Fibroblast of gingiva (primary cell): ENCODE data around the gene CBY3.
"Not testable (repeated sequence)": the region's sequence is repeated elsewhere in the genome, so short reads cannot be mapped to it uniquely, and the experiment has no call there.

Source experiments
- DNase-seq: peaks from one replicate; pipeline ENCODE4 v3.0.0-alpha.2; 2011; ENCODE audit warnings: low read depth

Gene CBY3

DNA sequence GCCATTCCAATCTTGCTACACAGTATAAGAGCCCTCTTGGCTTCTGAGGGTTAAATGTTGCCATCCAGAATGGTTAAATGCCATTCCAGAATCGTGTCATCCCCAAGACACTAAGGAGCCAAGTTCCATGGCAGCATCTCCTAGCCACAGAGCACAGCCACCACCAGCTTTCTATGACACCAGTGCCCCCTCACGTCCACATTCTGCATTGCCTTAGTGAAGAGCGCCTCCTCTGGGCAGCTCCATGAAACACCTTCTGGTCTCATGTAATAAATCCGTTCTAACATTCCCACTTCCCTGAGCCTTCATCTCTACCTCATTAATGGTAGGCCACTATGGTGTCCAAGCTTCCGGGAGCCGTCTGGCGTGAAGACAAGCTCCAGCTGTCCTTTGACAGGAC lies 12.4 kb downstream of the CBY3 start:
- peak; percentile 36 for DNase-seq

DNA sequence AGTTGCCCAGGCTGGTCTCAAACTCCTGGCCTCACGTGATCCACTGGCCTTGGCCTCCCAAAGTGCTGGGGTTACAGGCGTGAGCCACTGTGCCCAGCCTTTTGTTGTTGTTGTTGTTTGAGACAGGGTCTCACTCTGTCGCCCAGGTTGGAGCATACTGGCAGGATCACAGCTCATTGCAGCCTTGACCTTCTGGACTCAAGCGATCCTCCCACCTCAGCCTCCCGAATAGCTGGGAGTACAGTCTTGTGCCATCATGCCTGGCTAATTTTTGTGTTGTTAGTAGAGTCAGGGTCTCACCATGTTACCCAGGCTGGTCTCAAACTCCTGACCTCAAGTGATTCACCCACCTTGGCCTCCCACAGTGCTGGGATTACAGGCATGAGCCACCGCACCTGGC lies 19.2 kb downstream of the CBY3 start:
- not testable (repeated sequence) for DNase-seq

DNA sequence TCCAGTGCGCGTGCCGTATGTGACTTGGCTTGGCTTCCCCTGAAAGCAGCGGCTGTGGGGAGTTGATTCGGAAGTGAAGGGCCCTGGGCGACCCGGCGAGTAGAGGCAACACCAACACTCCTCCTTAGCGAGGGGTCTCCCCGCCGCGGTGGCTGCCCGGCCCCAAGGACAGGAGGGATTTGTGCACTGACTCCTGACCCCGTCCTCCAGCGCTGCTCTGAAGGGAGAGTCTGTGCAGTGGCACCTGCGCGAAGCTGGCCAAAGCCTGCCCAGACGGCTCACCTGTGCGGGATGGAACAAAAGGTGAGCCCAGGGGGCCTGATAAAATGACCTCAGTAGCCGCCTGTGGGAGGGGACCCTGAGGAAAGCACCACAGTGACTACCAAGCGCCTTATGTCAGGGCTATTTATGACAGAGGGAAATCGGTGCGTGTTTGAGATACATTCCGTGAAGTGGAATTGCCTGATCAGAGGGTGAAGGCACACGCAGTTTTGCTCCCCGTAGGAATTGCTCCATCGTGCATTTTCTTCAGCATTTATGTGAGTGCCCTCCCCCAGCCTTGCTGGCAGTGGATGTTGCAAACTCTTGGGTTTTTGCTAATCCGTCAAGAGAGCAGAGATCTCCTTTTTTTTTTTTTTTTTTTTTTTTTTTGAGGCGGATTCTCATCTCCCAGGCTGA lies 22.5 kb downstream of the CBY3 start:
- peak; percentile 57 for DNase-seq

DNA sequence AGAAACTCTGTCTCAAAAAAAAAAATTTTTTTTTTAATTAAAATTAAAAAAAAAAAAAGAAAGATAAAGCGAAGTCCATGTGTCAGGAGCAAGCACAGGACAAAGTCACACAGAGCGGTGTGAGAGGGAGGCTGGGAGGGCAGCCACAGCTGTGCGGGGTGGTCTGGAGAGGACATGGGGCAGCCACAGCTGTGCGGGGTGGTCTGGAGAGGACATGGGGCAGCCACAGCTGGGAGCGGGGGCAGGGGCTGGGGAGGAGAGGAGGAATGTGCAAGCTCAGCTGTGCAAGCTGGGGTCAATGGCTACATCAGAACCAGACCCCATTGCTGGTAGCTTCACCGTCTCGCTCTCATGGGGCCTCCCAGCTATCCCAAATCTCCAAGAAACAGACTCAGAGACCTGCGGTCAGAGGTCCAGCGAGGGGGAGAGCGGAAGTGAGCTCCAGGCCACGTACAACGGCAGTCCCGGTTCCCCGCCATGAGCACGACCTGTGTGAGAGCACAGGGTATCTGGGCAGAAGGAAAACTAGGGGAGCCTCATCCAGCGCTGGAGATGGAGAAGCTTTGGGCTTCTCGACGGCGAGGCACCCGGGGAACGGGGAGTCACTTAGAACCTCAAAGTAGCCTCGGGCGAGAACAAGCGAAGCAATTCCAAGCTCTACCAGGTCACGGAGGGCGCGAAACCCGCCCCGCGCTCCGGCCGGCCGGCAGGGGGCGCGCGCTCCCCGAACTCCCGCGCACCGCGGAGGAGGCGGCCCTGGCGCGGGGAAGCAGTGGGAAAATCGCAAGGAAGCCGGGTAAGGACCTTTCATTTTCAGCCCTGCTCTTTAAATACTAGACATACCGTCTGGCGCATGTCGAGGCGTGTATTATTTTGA lies 23.3 kb downstream of the CBY3 start:
- not testable (repeated sequence) for DNase-seq

DNA sequence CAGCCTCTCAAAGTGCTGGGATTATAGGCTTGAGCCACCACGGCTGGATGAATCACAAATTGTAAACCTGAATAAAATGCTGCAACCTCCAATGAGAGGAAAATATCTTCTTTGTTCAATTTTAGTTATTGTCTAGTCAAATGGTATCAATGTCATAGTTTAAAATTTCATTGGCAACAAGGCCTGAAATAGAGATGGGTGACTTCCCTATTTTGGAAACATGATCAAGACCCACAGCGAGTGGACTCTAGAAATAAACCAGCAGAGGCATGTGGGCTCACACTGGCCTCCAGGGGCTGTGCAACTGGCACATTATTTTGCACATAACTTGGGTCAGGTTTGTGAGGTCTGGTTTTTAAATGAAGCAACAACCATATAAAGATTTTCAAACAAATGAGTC lies 27.7 kb downstream of the CBY3 start:
- not testable (repeated sequence) for DNase-seq

DNA sequence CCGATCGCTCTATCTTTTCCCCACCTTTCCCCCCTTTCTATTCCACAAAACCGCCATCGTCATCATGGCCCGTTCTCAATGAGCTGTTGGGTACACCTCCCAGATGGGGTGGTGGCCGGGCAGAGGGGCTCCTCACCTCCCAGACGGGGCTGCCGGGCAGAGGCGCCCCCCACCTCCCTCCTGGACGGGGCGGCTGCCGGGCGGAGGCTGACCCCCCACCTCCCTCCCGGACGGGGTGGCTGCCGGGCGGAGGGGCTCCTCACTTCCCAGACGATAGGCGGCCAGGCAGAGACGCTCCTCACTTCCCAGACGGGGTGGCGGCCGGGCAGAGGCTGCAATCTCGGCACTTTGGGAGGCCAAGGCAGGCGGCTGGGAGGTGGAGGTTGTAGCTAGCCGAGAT lies 30.6 kb downstream of the CBY3 start:
- DNase-seq: not testable (repeated sequence)

DNA sequence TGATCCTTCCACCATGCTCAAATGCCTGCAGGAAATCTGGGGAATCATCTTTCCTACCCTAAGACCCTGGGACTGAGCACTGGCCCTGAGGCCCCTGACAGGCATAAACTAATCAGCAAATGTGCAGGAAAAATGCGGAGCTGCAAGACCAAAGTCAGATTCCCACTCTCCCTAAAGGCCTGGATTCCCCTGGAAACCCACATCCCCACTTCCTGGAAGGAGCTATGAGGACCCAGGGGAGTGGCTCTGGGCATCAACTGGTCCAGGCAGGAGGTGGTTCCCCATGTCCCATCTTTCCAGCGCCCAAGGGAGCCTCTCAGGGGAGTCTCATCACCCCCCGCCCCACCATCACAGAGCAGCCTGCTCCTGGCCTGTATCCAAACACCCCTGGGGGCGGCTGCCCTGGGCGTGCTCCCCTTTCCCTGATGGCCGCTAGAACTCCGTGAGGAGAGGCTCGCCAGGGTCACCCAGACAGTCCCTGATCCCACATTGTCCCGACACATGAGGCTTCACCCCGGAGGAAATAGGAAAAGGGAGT lies 31.6 kb downstream of the CBY3 start:
- not testable (repeated sequence) for DNase-seq

DNA sequence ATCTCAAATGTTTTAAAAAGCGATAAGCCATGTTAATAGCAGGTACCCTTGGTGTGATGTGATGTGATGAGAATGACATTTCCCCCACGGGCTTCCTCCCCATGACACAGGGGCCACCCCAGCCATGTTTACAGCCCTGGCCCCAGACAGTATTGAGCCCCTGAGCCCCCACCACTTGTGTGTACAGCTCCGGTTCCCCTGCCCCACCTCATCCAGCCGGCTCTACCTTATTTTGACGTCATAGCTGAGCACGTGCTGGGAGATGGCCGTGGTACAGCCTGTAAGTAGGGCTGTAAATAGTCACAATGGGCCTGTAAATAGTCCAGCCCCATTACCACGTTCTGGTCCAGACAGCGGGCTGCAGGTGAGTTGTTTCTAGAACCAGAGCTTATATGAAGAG lies 32.4 kb downstream of the CBY3 start:
- no peak for DNase-seq

DNA sequence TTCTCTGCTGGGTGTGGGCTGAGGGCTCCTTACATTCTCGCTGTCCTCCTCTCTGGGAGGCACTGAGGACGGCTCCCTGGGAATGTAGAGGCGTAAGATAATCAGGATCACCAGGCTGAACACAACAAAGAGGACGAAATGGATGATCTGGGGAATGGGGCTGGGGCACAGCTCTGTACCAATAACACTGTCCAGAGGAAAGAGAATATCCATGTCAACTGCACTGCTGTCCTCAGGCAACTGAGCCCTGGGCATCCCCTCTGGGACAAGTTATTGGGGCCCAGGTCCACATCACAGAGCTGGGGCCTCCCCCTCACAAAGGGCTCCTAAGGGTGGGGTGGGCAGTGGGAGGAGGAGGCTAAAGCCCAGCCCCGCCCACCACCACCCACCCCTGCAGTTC lies 36.1 kb downstream of the CBY3 start:
- DNase-seq: not testable (repeated sequence)

DNA sequence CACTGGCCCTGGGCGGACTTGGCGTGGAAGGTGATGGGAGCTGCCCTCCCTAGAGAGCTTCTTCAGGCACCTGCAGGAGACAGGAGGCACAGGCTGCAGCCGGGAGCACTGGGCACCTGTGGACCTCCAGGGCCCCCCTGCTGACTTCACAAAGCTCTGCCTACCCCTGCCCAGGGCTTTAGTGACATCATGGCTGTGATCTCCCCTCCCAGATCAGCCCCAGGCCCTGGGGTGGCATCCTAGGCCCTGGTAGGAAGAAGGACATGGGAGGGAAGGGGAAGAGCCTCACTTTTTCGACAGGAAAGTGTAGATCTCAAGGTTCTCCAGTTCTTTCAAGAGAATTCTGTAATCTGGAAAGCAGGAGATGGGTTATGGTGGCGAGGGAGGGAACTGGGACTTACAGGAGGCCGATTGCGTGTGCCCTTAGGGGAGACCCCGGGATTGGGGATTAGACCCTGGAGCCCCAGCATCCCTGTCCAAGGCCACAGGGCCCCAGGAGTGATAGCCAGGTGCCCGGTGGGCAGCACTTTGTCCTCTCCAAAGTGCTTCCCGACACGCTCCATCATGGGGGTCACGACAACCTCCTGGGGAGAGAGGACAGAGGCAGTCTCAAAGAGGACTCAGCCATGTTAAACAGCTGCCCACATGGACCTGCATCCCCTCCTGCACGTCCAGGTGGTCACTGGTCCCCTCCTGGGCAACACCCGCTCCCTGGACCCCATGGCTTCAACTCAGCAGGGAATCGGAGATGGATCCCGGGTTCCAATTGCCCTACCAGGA lies 37.5 kb downstream of the CBY3 start:
- DNase-seq: not testable (repeated sequence)

DNA sequence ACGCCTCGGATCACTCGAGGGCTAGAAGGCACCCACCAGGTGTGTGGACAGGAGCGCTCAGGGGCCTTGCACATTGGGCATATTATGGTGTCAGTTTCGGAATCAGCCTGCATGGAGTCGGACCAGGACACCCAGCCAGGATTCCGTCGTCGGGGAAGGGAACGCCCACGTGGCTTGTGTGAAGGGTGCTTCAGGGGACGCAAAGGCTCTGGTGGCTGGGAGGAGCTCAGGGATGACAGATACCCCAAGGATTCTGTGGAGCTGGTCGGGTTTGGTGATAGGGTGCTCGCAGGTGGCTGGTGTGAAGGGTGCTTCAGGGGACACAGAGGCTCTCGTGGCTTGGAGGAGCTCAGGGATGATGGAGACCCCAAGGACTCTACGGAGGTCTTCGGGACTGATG lies 38.2 kb downstream of the CBY3 start:
- not testable (repeated sequence) for DNase-seq

DNA sequence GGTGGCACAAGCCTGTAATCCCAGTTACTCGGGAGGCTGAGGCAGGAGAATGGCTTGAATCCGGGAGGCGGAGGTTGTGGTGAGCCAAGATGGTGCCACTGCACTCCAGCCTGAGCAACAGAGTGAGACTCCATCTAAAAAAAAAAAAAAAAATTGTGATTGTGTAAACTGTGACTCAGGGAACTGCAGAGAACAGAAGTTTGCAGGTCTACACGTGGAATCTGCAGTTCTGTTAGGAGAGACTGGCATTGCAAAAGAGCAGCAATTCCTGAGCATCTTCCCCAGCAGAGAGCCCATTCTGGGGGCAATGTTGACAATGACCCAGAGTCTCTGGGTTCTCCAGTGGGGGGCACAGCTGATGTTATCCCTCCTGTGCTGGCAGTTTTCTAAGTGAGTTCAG lies 39.1 kb downstream of the CBY3 start:
- not testable (repeated sequence) for DNase-seq

DNA sequence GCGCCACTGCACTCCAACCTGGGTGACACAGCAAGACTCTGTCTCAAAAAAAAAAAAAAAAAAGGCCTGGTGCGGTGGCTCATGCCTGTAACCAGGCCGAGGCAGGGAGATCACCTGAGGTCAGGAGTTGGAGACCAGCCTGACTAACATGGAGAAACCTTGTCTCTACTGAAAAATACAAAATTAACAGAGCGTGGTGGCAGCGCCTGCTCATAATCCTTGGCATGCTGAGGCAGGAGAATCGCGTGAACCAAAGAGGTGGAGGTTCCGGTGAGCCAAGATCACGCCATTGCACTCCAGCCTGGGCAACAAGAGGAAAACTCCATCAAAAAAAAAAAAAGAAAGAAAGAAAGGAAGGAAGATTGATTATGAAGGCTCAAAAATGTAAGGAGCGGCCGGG lies 41.5 kb downstream of the CBY3 start:
- DNase-seq: not testable (repeated sequence)

DNA sequence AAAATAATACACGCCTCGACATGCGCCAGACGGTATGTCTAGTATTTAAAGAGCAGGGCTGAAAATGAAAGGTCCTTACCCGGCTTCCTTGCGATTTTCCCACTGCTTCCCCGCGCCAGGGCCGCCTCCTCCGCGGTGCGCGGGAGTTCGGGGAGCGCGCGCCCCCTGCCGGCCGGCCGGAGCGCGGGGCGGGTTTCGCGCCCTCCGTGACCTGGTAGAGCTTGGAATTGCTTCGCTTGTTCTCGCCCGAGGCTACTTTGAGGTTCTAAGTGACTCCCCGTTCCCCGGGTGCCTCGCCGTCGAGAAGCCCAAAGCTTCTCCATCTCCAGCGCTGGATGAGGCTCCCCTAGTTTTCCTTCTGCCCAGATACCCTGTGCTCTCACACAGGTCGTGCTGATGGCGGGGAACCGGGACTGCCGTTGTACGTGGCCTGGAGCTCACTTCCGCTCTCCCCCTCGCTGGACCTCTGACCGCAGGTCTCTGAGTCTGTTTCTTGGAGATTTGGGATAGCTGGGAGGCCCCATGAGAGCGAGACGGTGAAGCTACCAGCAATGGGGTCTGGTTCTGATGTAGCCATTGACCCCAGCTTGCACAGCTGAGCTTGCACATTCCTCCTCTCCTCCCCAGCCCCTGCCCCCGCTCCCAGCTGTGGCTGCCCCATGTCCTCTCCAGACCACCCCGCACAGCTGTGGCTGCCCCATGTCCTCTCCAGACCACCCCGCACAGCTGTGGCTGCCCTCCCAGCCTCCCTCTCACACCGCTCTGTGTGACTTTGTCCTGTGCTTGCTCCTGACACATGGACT lies 46.3 kb downstream of the CBY3 start:
- DNase-seq: not testable (repeated sequence)

DNA sequence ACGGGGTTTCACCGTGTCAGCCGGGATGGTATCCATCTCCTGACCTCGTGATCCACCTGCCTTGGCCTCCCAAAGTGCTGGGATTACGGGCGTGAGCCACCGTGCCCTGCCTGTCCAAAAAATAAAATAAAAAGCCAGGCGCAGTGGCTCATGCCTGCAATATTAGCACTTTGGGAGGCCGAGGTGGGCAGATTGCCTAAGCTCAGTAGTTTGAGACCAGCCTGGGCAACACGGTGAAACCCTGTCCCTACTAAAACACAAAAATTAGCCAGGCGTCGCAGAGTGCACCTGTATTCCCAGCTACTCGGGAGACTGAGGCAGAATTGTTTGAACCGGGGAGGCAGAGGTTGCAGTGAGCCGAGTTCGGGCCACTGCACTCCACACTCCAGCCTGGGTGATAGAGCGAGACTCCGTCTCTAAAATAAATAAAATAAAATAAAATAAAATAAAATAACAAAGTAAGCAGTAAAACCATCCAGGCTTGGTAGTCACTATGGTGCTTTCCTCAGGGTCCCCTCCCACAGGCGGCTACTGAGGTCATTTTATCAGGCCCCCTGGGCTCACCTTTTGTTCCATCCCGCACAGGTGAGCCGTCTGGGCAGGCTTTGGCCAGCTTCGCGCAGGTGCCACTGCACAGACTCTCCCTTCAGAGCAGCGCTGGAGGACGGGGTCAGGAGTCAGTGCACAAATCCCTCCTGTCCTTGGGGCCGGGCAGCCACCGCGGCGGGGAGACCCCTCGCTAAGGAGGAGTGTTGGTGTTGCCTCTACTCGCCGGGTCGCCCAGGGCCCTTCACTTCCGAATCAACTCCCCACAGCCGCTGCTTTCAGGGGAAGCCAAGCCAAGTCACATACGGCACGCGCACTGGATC lies 47.1 kb downstream of the CBY3 start:
- not testable (repeated sequence) for DNase-seq
